Measurements from ENCODE around the gene TPSAB1.
A peak's percentile ranks its signal among the peaks of the same experiment; 100 is the strongest.
"Not testable (repeated sequence)": the region's sequence is repeated elsewhere in the genome, so short reads cannot be mapped to it uniquely, and the experiment has no call there.

Gene TPSAB1

DNA sequence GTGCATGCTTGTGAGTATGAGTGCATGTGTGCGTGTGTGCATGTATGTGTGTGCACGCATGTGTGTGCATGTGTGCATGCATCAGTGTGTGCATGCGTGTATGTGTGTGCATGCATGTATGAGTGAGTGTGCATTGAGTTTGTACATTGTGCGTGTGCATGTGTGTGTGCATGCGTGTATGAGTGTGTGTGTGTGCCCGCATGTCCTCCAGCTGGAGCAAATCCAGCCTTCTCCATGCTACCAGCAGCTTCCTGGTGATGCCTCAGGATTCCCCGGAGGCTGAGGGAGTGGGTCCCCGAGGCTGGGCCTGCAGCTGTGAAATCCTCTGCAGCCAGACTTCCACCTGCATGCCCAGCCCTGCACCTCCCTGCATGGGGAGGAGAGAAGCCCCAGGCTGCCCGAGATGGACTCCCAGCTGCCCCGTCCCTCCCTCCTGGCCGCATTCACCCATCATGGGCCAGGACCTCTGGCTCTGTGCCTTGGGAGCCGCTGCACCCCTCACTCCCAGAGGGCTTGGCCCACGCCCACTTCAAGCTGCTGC lies 24.7 kb downstream of the TPSAB1 start:
- no peak for DNase-seq (ENCODE audit: low spot score)

DNA sequence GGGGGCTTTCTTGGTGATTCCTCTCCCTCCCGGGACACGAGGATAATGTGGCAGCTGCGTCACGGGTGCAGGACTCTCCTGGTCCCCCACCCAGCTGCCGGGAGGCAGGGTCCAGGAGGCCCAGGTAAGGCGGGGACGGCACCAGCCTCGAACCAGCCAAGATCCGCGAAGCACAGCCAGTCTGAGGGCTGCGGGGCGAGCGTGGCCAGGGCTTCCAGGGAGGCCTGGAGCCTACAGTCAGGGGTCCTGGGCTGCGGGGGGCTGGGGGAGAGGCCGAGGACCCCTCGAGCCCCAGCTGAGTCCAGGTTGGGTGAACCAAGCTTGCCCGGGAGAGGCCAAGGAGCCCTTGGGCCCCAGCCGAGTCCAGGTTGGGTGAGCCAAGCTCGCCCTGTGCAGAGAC lies 25.3 kb downstream of the TPSAB1 start:
- DNase-seq (ENCODE audit: low spot score) = no peak

DNA sequence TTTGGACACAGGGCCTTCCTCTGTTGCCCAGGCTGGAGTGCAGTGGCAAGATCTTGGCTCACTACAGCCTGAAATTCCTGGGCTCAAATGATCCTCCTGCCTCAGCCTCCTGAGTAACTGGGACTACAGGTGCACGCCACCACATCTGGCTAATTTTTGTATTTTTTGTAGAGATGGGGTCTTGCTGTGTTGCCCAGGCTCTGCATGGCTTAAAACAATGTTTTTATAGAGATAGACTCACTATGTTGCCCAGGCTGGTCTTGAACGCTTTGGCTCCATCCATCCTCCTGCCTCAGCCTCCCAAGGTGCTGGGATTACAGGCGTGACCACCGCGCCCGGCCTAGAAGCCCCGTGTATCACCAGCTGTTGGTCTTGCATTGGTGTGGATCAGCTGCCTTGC lies 28.9 kb downstream of the TPSAB1 start:
- not testable (repeated sequence) for DNase-seq (ENCODE audit: low spot score)

DNA sequence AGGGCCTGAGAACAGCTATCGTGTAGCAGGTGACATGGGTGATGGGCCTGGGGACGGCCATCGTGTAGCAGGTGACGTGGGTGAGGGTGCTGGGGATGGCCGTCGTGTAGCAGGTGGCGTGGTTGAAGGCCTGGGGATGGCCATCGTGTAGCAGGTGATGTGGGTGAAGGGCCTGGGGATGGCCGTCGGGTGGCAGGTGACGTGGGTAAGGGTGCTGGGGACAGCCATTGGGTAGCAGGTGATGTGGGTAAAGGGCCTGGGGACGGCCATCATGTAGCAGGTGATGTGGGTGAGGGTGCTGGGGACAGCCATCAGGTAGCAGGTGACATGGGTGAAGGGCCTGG lies 30.8 kb downstream of the TPSAB1 start:
- no peak for DNase-seq (ENCODE audit: low spot score)

DNA sequence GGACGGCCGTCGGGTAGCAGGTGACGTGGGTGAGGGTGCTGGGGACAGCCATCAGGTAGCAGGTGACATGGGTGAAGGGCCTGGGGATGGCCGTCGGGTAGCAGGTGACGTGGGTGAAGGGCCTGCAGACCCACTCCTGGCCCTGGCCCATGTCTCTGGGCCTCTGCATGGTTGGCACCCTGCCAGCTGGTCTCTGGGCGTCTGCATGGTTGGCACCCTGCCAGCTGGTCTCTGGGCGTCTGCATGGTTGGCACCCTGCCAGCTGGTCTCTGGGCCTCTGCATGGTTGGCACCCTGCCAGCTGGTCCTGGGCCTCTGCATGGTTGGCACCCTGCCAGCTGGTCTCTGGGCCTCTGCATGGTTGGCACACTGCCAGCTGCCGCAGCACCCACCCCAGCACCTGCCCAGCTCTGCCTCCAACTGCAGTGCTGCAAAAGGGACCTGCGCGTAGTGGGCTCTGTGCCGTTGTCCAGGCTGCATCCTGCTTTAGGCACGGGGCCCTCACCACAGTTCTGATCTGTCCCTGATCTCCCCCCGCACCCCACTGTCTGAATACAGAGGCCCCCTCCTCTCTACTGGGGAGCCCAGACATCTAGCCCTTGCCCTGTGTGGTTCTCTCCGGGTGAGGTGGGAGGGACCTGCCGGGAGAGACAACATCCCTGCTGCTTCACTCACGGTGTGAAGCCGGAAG lies 31.4 kb downstream of the TPSAB1 start:
- peak; percentile 78 for DNase-seq (ENCODE audit: low spot score)

DNA sequence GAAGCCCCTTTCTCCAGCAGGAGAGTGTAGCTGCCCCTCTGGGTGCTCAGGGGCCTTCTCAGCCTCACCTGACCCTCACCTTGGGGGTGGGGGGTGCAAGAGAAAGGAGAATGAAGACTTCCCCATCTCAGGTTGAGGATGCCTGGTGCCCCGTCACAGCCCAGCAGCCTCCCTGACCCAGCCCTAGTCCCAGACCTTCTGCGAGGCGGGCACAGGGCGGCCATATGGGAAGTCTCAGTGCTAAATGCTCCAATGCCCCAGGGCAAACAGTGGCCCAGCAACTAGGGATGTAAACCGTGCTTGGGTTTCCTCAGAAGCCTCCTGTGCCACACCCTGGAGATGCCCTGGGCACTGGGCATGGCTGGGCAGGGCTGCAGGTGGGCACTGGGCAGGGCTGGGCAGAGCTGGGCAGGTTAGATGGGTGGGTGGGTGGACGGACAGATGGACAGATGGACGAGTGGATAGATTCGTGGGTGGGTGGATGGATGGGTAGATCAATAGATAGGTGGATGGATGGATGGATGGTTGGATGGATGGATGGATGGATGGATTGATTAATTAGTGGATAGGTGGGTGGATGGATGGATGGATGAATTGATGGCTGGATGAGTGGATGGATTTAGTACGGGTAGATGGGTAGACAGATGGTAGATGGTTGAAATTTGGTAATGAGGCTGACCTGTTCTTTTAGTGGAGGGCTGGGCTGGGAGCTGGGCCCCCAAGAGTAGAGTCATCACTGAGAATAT lies 32.1 kb downstream of the TPSAB1 start:
- no peak for DNase-seq (ENCODE audit: low spot score)

DNA sequence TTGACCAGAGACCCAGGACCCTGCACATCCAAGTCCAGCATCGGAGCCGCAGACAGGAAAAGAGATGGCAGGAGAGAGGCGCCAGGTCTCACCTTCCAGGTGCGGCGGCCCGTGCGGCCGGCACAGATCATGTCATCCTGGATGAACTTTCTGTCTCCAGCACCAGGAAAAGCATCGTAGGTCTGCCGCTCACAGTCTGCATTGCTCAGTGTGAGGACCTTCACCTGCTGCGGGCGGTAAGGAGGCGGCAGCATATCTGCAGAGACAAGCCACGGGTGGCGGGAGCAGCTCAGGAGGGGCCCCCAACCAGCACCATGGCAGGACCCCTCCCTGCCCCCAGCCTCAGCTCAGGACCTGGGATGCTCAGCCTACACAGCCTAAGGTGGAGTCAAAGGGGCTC lies 33.3 kb downstream of the TPSAB1 start:
- DNase-seq (ENCODE audit: low spot score) = no peak

DNA sequence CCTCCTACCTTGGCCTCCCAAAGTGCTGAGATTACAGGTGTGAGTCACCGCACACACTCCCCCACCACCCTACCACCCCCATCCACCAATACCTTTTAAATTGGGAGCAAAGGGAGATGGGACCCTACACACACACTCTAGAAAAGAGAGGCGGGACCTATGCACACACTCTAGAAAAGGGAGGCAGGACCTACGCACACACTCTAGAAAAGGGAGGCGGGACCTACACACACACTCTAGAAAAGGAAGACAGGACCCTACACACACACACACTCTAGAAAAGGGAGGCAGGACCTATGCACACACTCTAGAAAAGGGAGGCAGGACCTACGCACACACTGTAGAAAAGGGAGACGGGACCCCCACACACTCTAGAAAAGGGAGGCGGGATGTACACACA lies 34.3 kb downstream of the TPSAB1 start:
- no peak for DNase-seq (ENCODE audit: low spot score)

DNA sequence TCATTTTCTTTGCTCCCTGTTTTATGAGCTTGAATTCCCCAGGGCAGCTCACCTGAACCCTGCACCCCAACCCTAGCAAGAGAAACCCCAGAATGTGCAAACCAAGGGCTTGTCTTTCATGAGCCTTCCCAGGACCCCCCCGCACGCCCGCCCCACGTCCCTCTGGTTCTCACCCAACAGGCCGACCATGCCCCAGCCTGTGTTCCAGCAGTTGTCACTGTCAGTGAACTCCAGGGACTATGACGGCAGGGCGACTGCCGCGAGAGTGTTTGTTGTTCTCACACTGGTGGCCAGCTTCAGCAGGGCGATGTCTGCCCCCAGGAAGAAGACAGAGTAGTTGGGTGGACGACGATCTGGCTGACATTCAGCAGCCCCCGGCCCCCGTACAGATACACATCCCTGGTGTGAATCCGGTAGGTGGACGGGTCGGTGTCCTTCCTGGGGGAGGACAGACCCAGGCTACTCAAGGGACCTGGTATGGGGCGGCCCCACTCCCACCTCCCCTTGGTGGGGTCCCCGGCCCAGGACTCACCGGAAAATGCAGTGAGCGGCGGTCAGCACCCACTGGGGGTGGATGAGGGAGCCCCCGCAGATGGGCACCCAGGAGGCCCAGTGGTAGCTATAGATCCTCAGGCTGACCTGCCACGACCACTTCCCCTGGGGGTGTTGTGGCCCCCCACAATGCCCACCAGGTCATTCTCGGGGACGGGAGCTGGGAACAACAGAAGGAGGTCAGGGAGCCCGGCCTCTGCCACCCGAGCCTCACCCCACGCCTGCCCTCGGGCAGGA lies 35.5 kb downstream of the TPSAB1 start:
- no peak for DNase-seq (ENCODE audit: low spot score)

DNA sequence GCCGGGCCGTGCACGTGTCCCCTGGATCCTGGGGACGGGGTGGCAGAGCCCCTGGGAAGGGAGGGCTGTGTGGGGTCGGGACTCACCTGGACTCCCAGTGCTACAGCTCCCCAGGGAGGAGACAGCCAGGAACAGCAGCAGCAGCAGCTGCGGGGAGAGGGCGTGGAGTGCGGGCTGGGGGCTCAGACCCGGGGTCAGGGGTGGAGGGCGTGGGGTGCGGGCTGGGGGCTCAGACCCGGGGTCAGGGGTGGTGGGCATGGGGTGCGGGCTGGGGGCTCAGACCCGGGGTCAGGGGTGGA lies 36.0 kb downstream of the TPSAB1 start:
- no peak for DNase-seq (ENCODE audit: low spot score)

DNA sequence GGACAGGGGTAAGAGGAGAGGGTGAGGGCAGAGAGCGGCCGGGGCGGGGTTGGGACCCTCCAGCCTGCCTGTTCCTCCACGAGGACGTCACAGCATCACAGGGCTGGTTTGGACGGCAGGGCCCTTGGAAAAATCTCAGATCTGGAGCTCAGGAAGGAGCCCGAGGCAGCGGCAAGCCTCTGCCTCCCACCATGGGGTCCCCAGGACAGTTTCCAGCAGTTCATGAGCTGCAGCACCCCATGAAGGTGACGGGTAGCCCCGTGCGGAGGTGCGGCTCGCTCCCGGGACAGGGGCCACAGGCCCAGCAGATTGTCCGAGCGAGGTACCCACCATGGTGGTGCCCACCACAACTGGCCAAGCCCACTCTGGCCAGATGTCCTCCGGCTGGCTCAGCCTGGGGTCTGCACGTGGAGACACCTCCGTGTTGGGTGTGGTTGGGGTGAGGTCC lies 36.7 kb downstream of the TPSAB1 start:
- no peak for DNase-seq (ENCODE audit: low spot score)

DNA sequence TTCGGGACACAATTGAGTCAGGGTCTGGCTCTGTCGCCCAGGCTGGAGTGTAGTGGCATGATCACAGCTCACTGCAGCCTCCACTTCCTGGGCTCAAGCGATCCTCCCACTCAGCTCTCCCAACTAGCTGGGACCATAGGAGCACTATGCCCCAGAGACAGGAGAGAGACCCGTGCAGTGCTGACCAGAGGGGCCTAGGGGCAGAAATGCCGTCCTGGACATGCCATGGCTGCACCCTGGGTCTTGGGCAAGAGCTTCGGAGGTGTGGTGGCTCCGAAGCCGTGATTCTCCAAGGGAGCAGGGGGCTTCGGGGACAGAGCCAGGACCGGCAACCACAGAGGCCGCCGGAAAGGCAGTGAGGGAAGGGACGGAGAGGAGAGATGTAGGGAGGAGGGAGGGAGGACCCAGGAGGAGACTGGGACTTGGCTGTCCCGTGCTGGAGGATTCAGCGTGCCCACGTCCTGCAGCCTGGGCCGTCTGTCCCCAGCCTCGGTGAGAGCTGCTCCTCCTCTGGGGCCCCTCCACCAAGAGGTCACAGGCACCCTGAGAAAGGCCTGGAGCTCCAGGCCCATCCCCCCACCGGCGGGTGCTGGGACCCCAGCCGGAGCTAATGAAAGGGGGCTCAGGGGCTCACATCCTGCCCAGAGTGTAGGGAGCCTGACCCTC lies 37.2 kb downstream of the TPSAB1 start:
- no peak for DNase-seq (ENCODE audit: low spot score)

DNA sequence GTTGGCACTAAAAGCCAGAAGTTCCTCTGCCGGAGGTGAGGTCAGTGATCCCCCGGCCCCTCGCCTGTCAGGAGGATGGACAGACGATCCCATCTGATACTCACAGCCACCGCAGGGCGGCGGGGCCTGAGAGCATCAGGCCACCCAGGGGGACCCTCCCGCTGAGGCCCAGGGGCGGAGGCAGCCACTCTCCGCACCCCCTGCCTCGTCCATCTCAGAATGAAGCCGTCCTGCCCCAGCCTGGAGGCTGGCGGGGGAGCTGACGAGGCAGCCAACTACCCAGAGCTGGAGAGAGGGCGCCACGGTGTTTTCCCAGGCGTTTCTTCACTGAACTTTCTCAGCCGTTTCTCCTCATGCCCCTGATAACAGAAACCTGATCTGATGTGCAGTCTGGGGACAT lies 38.0 kb downstream of the TPSAB1 start:
- DNase-seq (ENCODE audit: low spot score) = no peak

DNA sequence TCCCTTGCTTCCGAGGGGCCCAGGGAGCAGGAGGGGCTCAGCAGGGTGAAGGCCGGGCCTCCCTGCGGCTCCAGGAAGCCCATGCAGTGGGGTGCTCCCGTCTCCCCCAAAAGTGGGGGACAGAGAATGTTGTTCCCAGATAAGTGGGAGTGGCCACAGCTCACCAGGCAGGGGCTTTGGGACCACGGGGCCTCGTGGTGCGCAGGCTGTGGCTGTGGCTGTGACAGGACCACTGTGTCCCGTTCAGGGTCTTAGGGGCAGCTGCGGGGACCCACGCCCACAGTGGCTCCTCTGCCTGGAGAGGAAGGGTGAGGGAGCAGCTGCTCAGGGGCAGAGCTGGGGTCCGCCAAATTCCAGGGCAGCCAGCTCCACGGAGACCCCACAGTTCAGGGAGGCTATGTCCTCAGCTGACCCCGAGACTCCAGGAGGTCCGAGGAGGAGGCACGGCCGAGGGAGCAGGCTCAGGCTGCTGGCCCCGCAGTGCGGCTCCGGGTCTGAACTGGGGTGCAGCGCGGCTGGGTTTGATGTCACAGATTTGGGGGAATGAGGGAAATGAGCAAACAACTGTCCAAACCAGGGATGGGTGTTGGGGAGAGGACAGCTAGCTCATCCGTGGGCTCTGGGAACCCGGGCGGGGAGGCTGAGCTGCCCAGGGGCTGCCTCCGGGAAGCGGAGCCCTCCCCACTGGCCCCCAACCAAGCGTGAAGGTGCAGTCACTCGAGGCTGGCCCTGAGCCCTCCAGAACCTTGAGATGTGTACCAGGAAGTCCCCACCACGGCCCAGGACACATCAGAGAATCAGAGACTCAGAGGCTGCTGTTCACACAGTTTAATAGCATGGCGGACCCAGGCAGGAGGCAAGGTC lies 38.8 kb downstream of the TPSAB1 start:
- DNase-seq (ENCODE audit: low spot score) = no peak

DNA sequence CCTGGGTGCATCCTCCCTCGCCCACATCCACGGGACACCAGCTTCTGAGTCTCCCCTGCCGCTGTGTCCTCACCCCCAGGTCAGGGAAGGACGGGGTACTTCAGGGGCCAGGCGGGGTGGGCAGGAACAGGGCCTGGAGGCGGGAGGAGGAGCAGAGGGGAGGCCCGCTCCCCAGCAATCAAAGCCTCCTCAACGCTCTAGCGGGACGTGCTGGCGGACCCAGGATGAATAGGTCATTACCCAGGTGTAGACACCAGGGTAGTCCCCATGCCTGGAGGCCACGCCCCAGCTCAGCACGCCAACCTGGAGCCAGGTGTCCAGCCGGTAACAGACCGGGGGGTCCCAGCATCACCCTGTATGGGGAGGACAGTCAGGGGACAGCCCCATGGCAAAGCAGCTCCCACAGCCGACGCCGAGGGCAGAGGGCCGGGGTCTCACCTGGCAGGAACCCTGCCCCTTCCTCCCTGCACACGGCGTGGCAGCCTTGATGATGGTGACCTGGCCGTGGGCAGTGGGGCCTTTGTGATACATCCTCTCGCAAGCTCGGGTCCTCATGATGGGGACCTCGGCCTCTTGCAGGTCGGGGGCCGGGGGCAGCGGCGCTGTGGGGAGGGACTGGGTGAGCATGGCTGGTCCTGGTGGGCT lies 39.6 kb downstream of the TPSAB1 start:
- DNase-seq (ENCODE audit: low spot score) = no peak

DNA sequence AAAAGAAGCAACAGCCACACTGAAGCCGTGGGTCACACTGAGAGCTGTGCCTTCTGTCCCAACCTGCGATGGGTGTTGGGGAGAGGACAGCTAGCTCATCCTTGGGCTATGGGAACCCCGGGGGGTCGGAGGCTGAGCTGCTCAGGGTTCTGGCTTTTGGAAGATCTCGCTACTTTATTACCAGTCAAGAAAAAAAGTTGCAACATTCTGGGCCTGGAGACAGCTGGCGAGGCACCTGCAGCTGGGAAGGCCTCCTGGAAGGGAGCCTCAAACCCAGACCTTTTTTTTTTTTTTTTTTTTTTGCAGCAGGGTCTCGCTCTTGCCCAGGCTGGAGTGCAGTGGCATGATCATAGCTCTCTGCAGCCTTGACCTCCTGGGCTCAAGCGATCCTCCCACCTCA lies 40.3 kb downstream of the TPSAB1 start:
- DNase-seq (ENCODE audit: low spot score) = no peak

DNA sequence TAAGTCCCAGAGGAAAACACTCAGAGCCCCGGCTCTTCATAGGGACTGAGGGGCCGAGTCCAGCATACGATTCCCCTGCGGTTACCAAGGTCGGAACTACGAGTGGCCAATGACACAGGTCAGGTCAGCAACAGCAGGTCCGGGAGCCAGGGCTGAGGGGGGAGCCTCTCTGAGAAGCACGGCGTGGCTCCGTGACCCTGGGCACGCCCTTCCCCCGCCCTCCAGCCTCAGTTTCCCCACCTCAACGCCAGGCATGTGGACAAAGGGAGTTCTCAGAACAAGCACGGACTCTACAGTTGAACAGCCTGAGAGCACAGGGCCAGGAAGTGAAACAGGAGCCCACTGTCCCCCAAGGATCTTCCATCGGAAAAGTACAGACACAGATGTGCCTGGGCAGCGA lies 41.0 kb downstream of the TPSAB1 start:
- DNase-seq (ENCODE audit: low spot score) = no peak

DNA sequence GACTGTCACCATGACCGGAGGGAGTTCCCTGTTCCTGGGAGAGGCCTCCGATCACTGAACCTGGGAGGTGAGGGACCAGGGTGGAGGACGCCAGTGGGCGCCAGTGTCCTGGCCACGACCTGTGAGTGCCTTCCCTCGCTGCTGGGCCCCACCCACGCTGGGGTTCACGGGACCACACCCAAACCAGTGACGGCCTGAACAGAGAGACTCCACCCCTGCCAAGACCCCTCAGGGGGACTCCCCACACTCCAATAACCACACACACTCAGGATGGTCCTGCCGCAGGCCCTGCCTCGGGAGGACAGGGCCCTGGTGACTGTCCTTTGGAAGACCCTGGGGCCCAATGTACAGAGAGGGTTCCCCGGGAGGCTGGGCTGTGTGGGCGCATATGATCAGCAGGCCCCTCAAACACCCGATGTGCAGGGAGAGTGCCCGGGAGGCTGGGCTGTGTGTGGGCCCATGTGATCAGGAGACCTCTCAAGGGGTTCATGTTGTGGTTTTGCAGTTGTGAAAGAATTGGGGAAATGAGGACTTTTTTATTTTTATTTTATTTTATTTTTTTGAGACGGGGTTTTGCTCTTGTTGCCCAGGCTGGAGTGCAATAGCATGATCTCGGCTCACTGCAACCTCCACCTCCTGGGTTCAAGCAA lies 41.9 kb downstream of the TPSAB1 start:
- peak; percentile 17 for DNase-seq (ENCODE audit: low spot score)

DNA sequence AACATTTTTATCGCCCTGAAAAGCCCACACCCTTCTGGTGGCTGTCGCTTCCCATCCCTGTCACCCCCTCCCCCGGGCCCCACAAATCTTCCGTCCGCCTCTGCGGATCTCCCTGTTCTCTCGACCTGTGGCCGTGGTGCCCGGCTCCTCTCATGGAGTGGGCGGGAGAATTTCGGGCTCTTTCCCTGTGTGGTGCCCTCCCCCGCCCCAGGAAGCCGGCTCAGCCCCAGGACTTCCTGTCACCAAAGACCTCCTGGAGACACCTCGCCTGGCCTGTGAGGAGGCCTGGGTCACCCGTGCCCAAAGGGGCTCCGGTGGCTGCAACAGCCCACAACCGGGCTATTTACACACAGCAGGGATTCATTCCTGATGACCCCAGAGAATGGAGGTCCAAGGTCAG lies 42.8 kb downstream of the TPSAB1 start:
- no peak for DNase-seq (ENCODE audit: low spot score)

DNA sequence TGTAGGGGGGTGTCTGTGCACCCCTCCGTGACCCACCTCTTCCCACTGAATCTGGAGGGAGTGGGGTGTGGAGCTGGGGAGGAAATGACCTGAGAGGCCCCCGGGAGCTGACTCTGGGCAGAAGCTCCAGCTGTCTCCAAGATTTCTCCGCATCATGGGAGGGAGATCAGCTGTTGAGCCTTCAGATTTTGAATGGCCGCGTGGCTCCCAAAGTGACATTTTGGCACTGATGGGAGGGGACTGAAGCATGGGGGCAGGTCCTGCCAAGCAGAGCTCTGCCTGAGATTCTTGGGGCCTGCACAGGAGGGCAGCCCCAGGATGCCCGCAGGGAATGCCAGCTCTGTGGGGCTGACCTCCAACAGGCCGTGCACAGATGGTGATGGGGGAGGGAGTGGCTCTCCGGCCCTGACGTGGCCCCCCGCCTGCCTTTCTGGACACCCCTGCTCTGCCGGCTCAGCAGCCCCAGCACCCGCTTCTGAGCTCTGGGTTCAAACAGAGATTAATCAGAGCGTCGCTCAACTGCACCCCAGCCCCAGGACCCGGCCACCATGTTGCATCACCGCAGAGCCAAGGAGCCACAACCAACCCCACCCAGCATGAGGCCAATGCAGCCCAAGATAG lies 43.6 kb downstream of the TPSAB1 start:
- no peak for DNase-seq (ENCODE audit: low spot score)
